ENCODE measurements around the gene SUSD1. TPM values are rescaled to one million over a fixed set of nuclear protein-coding genes. Genes with fewer than 3 reads are reported as not detected.

Gene SUSD1
- total RNA-seq, 1 donor from 2014 or later: 26.0 TPM

DNA sequence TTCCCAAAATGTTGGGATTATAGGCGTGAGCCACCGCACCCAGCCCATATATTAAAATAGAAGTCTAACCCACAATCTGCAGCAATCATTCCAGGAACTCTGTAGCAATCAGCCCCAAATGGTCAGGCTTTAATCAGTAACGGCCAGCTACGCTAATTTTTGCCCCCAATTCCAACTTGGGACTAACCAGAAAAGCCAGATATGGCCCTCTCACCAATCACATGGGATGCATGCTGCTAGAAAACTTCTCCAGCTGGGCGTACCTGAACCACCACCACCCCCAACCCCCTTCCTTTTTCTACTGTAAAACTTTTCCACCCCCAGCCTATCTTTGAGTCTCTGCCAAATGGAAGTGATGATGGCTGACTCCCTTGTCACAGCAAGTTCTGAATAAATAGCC lies 4.1 kb downstream of the SUSD1 start:
- peaks cover 39% of the 10 kb centered on the region for H3K4me1 Mint-ChIP-seq
- DNase-seq (ENCODE audit: low spot score in 2 of 2, unreplicated experiment in 2 of 2): no peak
- H3K27me3 Mint-ChIP-seq (ENCODE audit: low read depth): peaks cover 6% of the 10 kb centered on the region
- H3K9me3 Mint-ChIP-seq: no peaks in the 10 kb centered on the region
- TF ChIP-seq, protein P1, sequence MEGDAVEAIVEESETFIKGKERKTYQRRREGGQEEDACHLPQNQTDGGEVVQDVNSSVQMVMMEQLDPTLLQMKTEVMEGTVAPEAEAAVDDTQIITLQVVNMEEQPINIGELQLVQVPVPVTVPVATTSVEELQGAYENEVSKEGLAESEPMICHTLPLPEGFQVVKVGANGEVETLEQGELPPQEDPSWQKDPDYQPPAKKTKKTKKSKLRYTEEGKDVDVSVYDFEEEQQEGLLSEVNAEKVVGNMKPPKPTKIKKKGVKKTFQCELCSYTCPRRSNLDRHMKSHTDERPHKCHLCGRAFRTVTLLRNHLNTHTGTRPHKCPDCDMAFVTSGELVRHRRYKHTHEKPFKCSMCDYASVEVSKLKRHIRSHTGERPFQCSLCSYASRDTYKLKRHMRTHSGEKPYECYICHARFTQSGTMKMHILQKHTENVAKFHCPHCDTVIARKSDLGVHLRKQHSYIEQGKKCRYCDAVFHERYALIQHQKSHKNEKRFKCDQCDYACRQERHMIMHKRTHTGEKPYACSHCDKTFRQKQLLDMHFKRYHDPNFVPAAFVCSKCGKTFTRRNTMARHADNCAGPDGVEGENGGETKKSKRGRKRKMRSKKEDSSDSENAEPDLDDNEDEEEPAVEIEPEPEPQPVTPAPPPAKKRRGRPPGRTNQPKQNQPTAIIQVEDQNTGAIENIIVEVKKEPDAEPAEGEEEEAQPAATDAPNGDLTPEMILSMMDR (IDR thresholded peaks at IDR 0.05; ENCODE audit: unreplicated experiment): no peak
- H3K36me3 Mint-ChIP-seq: peaks cover 3% of the 10 kb centered on the region
- H3K27ac Mint-ChIP-seq: no peak overlapping the region
- H3K4me3 Mint-ChIP-seq: no peak overlapping the region

DNA sequence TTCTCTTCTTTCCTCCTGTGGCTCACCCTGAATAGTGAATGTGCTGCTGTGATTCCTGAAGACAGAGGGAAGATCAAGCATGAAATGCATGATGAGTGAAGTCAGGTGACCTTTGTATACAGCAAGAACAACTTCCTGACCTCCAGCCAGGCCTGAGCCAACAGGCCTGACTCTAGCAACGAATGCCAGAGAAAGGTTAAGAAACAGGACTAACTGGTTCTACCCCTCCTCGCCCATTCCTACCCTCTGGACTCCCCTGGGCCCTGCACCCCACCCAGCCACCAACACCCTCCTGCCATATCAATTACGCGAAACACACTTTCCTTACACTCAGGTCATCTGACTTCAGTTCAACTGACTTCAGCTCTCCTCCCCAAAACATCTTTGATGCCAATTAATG lies 4.9 kb downstream of the SUSD1 start:
- Mint-ChIP-seq H3K27ac (peak overlapping the region; percentile 60), H3K4me3 (no peak overlapping the region), H3K36me3 (peaks cover 3% of the 10 kb centered on the region), H3K27me3 (ENCODE audit: low read depth) (peaks cover under 1% of the 10 kb centered on the region), H3K4me1 (peaks cover 32% of the 10 kb centered on the region), H3K9me3 (no peaks in the 10 kb centered on the region)
- TF ChIP-seq, protein P1 (IDR thresholded peaks at IDR 0.05; ENCODE audit: unreplicated experiment): no peak
- DNase-seq (ENCODE audit: low spot score in 2 of 2, unreplicated experiment in 2 of 2): no peak

DNA sequence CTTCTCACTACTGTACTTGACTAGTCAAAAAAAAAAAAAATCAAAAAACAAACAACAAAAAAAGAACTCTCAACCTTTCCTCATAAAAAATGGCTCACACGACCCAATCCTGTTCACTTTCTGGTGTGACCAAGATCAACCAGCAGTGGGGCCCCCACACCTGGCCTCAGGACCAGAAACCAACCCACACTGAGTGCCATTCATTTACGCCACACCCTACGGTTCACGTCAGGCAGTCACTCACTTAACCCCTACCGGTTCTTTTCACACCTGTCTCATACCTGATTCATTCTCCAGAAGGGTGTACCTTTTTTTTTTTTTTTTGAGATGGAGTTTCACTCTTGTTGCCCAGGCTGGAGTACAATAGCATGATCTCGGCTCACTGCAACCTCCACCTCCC lies 5.7 kb downstream of the SUSD1 start:
- Mint-ChIP-seq H3K4me1 (peaks cover 30% of the 10 kb centered on the region), H3K9me3 (no peaks in the 10 kb centered on the region), H3K36me3 (peaks cover 3% of the 10 kb centered on the region), H3K27me3 (ENCODE audit: low read depth) (no peaks in the 10 kb centered on the region), H3K27ac (peak overlapping the region; percentile 18), H3K4me3 (no peak overlapping the region)
- TF ChIP-seq, protein P1 (IDR thresholded peaks at IDR 0.05; ENCODE audit: unreplicated experiment): no peak
- DNase-seq (ENCODE audit: low spot score in 2 of 2, unreplicated experiment in 2 of 2): no peak

DNA sequence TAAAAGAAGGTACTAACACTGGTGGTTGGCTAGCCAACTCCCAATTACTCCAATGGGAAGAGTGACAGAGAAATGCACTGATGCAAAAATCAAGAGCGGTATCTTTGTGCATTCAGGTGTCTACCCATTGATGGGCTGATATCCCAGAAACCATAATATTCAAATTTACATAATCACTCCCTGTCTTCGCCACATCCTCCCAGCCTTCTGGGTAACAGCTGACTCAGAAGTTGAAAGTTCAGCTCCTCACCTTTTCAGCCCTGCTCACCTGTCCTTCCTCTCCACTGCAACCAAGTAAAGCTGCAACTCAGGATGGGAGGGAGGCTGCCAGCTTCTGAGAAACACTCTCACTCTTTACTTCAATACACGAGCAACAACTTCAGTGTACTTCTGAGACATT lies 6.9 kb downstream of the SUSD1 start:
- H3K4me1 Mint-ChIP-seq: peaks cover 23% of the 10 kb centered on the region

DNA sequence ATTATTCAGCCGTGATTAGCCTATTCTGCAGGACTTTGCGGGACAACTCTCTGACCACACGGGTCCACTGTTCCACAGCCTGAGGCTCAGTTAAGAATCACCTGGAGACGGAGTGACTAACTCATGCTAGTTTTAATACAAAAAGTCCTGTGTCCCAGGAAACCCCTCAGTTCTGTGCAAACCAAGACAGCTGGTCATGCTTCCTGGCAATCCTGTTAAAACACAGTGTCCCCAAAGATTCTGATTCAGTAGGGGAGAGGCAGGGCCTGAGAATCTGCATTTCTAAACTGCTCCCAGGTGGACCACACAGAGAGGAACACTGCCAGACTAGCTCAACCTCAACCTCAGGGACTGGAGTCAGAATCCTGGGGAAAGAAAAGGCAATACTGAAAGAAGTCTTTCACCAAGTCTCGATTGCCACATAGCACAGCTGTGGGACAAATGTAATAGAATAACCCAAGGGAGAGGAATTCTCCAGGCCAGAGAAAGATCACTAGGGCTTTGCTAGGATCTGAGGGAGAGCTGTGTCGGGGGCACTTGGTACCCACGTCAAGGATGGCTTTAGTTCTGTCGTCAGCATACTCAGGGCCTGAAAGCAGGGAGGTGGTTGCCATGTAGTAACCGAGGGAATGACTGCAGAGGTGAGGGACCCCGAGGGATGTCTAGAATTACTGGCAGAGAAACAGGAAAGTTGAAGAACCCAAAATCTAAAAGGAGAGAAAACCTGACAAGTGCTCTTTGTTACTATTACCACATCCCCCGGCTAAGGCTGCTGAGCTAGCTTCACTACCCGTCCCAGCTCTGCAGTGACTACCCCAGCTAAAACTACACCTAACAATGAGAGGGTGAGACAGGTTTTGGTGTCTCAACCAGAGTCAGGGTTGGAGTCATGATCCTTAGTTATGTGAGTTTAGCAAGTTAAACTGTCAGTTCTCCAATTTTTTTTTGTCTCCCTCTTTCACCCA lies 8.6 kb downstream of the SUSD1 start:
- DNase-seq (ENCODE audit: low spot score in 2 of 2, unreplicated experiment in 2 of 2): no peak
- H3K9me3 Mint-ChIP-seq: no peaks in the 10 kb centered on the region
- H3K27me3 Mint-ChIP-seq (ENCODE audit: low read depth): no peaks in the 10 kb centered on the region
- TF ChIP-seq, protein P1 (IDR thresholded peaks at IDR 0.05; ENCODE audit: unreplicated experiment): no peak
- no peaks in the 10 kb centered on the region for H3K36me3 Mint-ChIP-seq
- H3K4me1 Mint-ChIP-seq: peaks cover 25% of the 10 kb centered on the region
- H3K27ac Mint-ChIP-seq: no peak overlapping the region
- H3K4me3 Mint-ChIP-seq: no peak overlapping the region

More for the DNA sequence above, 6.9 kb downstream of the SUSD1 start:
- no peak overlapping the region for H3K27ac Mint-ChIP-seq
- TF ChIP-seq, protein P1 (IDR thresholded peaks at IDR 0.05; ENCODE audit: unreplicated experiment): no peak
- H3K36me3 Mint-ChIP-seq: peaks cover 3% of the 10 kb centered on the region
- H3K27me3 Mint-ChIP-seq (ENCODE audit: low read depth): no peaks in the 10 kb centered on the region
- no peak overlapping the region for H3K4me3 Mint-ChIP-seq
- DNase-seq (ENCODE audit: low spot score in 2 of 2, unreplicated experiment in 2 of 2): no peak
- H3K9me3 Mint-ChIP-seq: no peaks in the 10 kb centered on the region

Data from mesothelial cell of epicardium (in vitro differentiated cells).